Gastrocnemius medialis (tissue), 4 donors: Measurements from ENCODE around the gene NGDN.

Experiments used
- POLR2A ChIP-seq, 2 donors: fragments of 450-650 bp; IDR thresholded peaks; one replicate each; pipeline ENCODE4 v1.6.1; 2017; ENCODE audit warnings: antibody characterized with exemption in 2 of 2, mild to moderate bottlenecking in 2 of 2, moderate library complexity in 2 of 2
- TF ChIP-seq, protein P1 (sequence below), 5 experiments: fragments of 450-650 bp in 3 of 5; fragments of 200-600 bp in 2 of 5; sonication (generic) in 2 of 5; IDR thresholded peaks in 4 of 5; conservative IDR thresholded peaks in 1 of 5; 1 replicate in 4 of 5; 2 replicates in 1 of 5; pipeline ENCODE4 v1.5.1; 2016 to 2019; ENCODE audit warnings: antibody characterized with exemption in 5 of 5, mild to moderate bottlenecking in 3 of 5, moderate library complexity in 3 of 5

DNA sequence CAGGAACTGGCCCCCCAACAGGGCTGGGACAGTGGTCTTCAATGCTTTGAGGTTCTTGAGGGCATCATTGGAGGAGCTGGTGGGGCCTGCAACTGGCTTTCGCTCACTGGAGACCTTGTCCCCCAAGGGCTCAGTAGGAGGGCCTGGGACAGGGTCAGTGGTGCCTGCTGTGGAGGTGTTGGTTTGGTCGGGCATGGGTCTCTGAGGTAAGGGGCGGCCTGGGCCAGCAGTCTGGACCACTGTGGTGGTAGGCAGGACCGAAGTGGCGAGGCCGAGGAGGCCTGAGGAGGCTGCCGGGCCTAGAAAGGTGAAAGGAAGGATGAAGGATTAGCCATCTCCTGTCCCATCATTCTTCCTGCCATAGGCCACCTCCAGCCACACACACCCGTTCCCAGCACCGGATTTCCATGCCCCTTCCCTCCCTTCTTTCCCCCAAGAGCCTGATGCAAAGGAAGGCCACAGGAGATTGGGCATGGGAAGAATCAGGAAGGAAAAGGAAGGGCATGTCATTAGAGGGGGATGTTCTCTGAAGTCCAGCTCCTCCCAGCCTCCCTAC, 53.2 kb downstream of the NGDN start:
- no peak for TF ChIP-seq POLR2A (IDR thresholded peaks at IDR 0.05)
- TF ChIP-seq, protein P1, sequence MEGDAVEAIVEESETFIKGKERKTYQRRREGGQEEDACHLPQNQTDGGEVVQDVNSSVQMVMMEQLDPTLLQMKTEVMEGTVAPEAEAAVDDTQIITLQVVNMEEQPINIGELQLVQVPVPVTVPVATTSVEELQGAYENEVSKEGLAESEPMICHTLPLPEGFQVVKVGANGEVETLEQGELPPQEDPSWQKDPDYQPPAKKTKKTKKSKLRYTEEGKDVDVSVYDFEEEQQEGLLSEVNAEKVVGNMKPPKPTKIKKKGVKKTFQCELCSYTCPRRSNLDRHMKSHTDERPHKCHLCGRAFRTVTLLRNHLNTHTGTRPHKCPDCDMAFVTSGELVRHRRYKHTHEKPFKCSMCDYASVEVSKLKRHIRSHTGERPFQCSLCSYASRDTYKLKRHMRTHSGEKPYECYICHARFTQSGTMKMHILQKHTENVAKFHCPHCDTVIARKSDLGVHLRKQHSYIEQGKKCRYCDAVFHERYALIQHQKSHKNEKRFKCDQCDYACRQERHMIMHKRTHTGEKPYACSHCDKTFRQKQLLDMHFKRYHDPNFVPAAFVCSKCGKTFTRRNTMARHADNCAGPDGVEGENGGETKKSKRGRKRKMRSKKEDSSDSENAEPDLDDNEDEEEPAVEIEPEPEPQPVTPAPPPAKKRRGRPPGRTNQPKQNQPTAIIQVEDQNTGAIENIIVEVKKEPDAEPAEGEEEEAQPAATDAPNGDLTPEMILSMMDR (IDR thresholded peaks at IDR 0.05 in 4 of 5, conservative IDR thresholded peaks at IDR 0.05 in 1 of 5), result no peak
